HepG2 (cell line): ENCODE measurements around the gene DNAAF9. TPM values are rescaled to one million over a fixed set of nuclear protein-coding genes. Genes with fewer than 3 reads are reported as not detected.

Source experiments
- CENPBD1 ChIP-seq: sonication (generic); formaldehyde crosslinking; IDR thresholded peaks from 2 replicates; pipeline ENCODE4 v1.8.0; 2022; ENCODE audit warnings: missing genetic modification reagents, low read depth, mild to moderate bottlenecking, borderline replicate concordance
- CREB1 ChIP-seq, 2 experiments: fragments of 450-650 bp in 1 of 2; IDR thresholded peaks; 2 replicates each; pipeline ENCODE4 v1.6.1; 2016 to 2017; ENCODE audit warnings: control low read depth in 1 of 2, mild to moderate bottlenecking in 1 of 2, missing compliant biosample characterization in 1 of 2, missing genetic modification characterization in 1 of 2
- GABPA ChIP-seq, 2 experiments: IDR thresholded peaks; 2 replicates each; pipeline ENCODE4 v1.6.1; 2011 to 2016; ENCODE audit warnings: low read depth in 2 of 2, low read length in 1 of 2, missing biosample characterization in 1 of 2, missing genetic modification characterization in 1 of 2
- GATAD2A ChIP-seq: IDR thresholded peaks from 2 replicates; pipeline ENCODE4 v1.6.1; 2016
- LCORL ChIP-seq, 2 experiments: fragments of 450-650 bp in 1 of 2; sonication (generic) in 1 of 2; formaldehyde crosslinking in 1 of 2; IDR thresholded peaks; 2 replicates each; pipeline versions ENCODE4 v1.5.0 to v1.6.1; 2017 to 2020; ENCODE audit warnings: antibody characterized with exemption in 1 of 2, missing genetic modification reagents in 1 of 2
- MIXL1 ChIP-seq: IDR thresholded peaks from 2 replicates; pipeline ENCODE4 v1.6.1; 2016
- MTF2 ChIP-seq: sonication (generic); formaldehyde crosslinking; IDR thresholded peaks from 2 replicates; pipeline ENCODE4 v1.5.0; 2020; ENCODE audit warnings: missing genetic modification reagents, borderline replicate concordance
- NR1H2 ChIP-seq: sonication (generic); formaldehyde crosslinking; IDR thresholded peaks from 2 replicates; pipeline ENCODE4 v1.8.1; 2022; ENCODE audit warnings: low read depth, missing genetic modification reagents, borderline replicate concordance
- RFXAP ChIP-seq: sonication (generic); formaldehyde crosslinking; IDR thresholded peaks from 2 replicates; pipeline ENCODE4 v1.4.0; 2020; ENCODE audit warnings: missing genetic modification reagents, borderline replicate concordance
- SRSF1 ChIP-seq: fragments of 200-400 bp; formaldehyde crosslinking; optimal IDR thresholded peaks from 2 replicates; pipeline ENCODE3; 2017; ENCODE audit warnings: mild to moderate bottlenecking, low read depth, low read length, moderate library complexity
- ZNF264 ChIP-seq: sonication (generic); formaldehyde crosslinking; IDR thresholded peaks from 2 replicates; pipeline ENCODE4 v1.4.0; 2020; ENCODE audit warnings: missing genetic modification reagents
- ZNF317 ChIP-seq: sonication (generic); formaldehyde crosslinking; IDR thresholded peaks from 2 replicates; pipeline ENCODE4 v1.5.0; 2020; ENCODE audit warnings: mild to moderate bottlenecking, missing genetic modification reagents
- ZNF543 ChIP-seq: sonication (generic); formaldehyde crosslinking; IDR thresholded peaks from 2 replicates; pipeline ENCODE4 v1.4.0; 2020; ENCODE audit warnings: mild to moderate bottlenecking, missing genetic modification reagents
- polyA plus RNA-seq, 8 experiments: library from polyadenylated mRNA; depleted of rRNA in 3 of 8; stranded (reverse) in 7 of 8; unstranded in 1 of 8; fragments of >200 nt; fragmentation: Illumina TruSeq in 4 of 8; extraction: Trizol in 4 of 8; gene quantifications; 2 replicates each; pipeline versions ENCODE4 v1.2.1 to v1.2.3, GENCODE V29; 2011 to 2016; ENCODE audit warnings: low read depth in 4 of 8, missing spikeins in 1 of 8, mixed read lengths in 1 of 8; ENCODE audit not compliant: insufficient read depth in 1 of 8
- total RNA-seq, 5 experiments: library from RNA; depleted of rRNA; stranded (reverse); fragments of >200 nt; fragmentation: Illumina TruSeq; extraction: Trizol; gene quantifications; 2 replicates each; pipeline ENCODE4 v1.2.3, GENCODE V29; 2016; ENCODE audit warnings: low read depth in 1 of 5
- TF ChIP-seq, protein P1 (sequence below): IDR thresholded peaks from 2 replicates; pipeline ENCODE4 v1.6.1; 2016; ENCODE audit warnings: low read depth, borderline replicate concordance
- TF ChIP-seq, protein P2 (sequence below): sonication (generic); formaldehyde crosslinking; IDR thresholded peaks from one replicate; pipeline ENCODE4 v1.5.1; 2020; ENCODE audit warnings: mild to moderate bottlenecking, missing genetic modification reagents; ENCODE audit errors: not compliant biosample characterization
- TF ChIP-seq, protein P3 (sequence below): sonication (generic); formaldehyde crosslinking; IDR thresholded peaks from 2 replicates; pipeline ENCODE4 v1.5.0; 2020; ENCODE audit warnings: mild to moderate bottlenecking, missing genetic modification reagents, moderate library complexity
- TF ChIP-seq, protein P4 (sequence below): sonication (generic); formaldehyde crosslinking; IDR thresholded peaks from 2 replicates; pipeline ENCODE4 v1.5.0; 2020; ENCODE audit warnings: missing genetic modification reagents, mild to moderate bottlenecking, borderline replicate concordance

DNAAF9 gene
- total and polyA plus RNA-seq, 2 of the 13 experiments (the other 11 are each of a cell fraction or from before 2014, with no cell fraction given): 10.5 to 14.9 TPM

- TF ChIP-seq ZNF264 (no peak), SRSF1 (no peak), CREB1 (IDR thresholded peaks at IDR 0.05) (no peak), CREB1 (CRISPR knock-in tag; IDR thresholded peaks at IDR 0.05) (0 out of 2 replicates have a peak, but pooled peaks have one; percentile 19), GABPA (IDR thresholded peaks at IDR 0.05; ENCODE audit: low read depth, low read length) (no peak), GABPA (CRISPR knock-in tag; IDR thresholded peaks at IDR 0.05; ENCODE audit: low read depth) (no peak), ZNF543 (CRISPR knock-in tag) (no peak), ZNF317 (CRISPR knock-in tag) (no peak), MTF2 (CRISPR knock-in tag) (no peak), GATAD2A (peak; percentile 12; the same call in 1 of the 2 replicates), LCORL (IDR thresholded peaks at IDR 0.05) (no peak), LCORL (CRISPR knock-in tag; IDR thresholded peaks at IDR 0.05) (0 out of 2 replicates have a peak, but pooled peaks have one; percentile 15), NR1H2 (CRISPR knock-in tag) (no peak), CENPBD1 (CRISPR knock-in tag) (no peak), MIXL1 (CRISPR knock-in tag) (0 out of 2 replicates have a peak, but pooled peaks have one; percentile 23), RFXAP (CRISPR knock-in tag) (no peak)
- TF ChIP-seq, protein P1, sequence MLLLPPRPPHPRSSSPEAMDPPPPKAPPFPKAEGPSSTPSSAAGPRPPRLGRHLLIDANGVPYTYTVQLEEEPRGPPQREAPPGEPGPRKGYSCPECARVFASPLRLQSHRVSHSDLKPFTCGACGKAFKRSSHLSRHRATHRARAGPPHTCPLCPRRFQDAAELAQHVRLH (CRISPR knock-in tag): no peak
- TF ChIP-seq, protein P2, sequence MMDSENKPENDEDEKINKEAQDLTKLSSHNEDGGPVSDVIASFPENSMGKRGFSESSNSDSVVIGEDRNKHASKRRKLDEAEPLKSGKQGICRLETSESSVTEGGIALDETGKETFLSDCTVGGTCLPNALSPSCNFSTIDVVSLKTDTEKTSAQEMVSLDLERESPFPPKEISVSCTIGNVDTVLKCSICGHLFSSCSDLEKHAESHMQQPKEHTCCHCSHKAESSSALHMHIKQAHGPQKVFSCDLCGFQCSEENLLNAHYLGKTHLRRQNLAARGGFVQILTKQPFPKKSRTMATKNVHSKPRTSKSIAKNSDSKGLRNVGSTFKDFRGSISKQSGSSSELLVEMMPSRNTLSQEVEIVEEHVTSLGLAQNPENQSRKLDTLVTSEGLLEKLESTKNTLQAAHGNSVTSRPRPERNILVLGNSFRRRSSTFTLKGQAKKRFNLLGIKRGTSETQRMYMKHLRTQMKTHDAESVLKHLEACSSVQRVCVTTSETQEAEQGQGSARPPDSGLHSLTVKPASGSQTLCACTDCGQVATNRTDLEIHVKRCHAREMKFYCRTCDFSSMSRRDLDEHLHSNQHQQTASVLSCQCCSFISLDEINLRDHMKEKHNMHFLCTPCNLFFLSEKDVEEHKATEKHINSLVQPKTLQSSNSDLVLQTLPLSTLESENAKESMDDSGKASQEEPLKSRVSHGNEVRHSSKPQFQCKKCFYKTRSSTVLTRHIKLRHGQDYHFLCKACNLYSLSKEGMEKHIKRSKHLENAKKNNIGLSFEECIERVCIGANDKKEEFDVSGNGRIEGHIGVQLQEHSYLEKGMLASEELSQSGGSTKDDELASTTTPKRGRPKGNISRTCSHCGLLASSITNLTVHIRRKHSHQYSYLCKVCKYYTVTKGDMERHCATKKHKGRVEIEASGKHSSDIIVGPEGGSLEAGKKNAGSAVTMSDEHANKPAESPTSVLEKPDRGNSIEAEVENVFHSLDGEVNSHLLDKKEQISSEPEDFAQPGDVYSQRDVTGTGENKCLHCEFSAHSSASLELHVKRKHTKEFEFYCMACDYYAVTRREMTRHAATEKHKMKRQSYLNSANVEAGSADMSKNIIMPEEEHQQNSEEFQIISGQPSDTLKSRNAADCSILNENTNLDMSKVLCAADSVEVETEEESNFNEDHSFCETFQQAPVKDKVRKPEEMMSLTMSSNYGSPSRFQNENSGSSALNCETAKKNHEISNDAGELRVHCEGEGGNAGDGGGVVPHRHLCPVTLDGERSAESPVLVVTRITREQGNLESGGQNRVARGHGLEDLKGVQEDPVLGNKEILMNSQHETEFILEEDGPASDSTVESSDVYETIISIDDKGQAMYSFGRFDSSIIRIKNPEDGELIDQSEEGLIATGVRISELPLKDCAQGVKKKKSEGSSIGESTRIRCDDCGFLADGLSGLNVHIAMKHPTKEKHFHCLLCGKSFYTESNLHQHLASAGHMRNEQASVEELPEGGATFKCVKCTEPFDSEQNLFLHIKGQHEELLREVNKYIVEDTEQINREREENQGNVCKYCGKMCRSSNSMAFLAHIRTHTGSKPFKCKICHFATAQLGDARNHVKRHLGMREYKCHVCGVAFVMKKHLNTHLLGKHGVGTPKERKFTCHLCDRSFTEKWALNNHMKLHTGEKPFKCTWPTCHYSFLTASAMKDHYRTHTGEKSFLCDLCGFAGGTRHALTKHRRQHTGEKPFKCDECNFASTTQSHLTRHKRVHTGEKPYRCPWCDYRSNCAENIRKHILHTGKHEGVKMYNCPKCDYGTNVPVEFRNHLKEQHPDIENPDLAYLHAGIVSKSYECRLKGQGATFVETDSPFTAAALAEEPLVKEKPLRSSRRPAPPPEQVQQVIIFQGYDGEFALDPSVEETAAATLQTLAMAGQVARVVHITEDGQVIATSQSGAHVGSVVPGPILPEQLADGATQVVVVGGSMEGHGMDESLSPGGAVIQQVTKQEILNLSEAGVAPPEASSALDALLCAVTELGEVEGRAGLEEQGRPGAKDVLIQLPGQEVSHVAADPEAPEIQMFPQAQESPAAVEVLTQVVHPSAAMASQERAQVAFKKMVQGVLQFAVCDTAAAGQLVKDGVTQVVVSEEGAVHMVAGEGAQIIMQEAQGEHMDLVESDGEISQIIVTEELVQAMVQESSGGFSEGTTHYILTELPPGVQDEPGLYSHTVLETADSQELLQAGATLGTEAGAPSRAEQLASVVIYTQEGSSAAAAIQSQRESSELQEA: no peak
- TF ChIP-seq, protein P3, sequence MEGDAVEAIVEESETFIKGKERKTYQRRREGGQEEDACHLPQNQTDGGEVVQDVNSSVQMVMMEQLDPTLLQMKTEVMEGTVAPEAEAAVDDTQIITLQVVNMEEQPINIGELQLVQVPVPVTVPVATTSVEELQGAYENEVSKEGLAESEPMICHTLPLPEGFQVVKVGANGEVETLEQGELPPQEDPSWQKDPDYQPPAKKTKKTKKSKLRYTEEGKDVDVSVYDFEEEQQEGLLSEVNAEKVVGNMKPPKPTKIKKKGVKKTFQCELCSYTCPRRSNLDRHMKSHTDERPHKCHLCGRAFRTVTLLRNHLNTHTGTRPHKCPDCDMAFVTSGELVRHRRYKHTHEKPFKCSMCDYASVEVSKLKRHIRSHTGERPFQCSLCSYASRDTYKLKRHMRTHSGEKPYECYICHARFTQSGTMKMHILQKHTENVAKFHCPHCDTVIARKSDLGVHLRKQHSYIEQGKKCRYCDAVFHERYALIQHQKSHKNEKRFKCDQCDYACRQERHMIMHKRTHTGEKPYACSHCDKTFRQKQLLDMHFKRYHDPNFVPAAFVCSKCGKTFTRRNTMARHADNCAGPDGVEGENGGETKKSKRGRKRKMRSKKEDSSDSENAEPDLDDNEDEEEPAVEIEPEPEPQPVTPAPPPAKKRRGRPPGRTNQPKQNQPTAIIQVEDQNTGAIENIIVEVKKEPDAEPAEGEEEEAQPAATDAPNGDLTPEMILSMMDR: no peak
- TF ChIP-seq, protein P4, sequence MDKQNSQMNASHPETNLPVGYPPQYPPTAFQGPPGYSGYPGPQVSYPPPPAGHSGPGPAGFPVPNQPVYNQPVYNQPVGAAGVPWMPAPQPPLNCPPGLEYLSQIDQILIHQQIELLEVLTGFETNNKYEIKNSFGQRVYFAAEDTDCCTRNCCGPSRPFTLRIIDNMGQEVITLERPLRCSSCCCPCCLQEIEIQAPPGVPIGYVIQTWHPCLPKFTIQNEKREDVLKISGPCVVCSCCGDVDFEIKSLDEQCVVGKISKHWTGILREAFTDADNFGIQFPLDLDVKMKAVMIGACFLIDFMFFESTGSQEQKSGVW: no peak
Measured at GRCh38 chr20:3405696-3406358, 1.6 kb downstream of the DNAAF9 start (continued).
